Stimulated activated CD8-positive, alpha-beta memory T cell treated with anti-CD3 and anti-CD28 coated beads, Interleukin-12 subunit alpha, Interleukin-12 subunit beta, amount 100 ng/mL, for 4 hours (primary cell): ENCODE measurements around the gene WIZ.
A peak's percentile ranks its signal among the peaks of the same experiment; 100 is the strongest.

Source experiments
- DNase-seq: peaks from one replicate; pipeline ENCODE4 v3.0.0-alpha.2; 2020; ENCODE audit warnings: low read depth

WIZ gene

GRCh38 chr19:15443838-15444237 is 5.9 kb downstream of the WIZ start:
- DNase-seq: no peak

GRCh38 chr19:15443325-15443724 is 6.4 kb downstream of the WIZ start:
- no peak for DNase-seq

- DNase-seq: no peak
These were observed 7.4 kb downstream of the WIZ start for GRCh38 chr19:15442142-15442920.

GRCh38 chr19:15441317-15441716 is 8.4 kb downstream of the WIZ start:
- DNase-seq: no peak

- DNase-seq: no peak
These were observed 9.7 kb downstream of the WIZ start for GRCh38 chr19:15439821-15440641.

- no peak for DNase-seq
These were observed 10.5 kb downstream of the WIZ start for GRCh38 chr19:15439078-15439799.

GRCh38 chr19:15438577-15438976 is 11.2 kb downstream of the WIZ start:
- DNase-seq: no peak

GRCh38 chr19:15438124-15438496 is 11.6 kb downstream of the WIZ start:
- DNase-seq: no peak

GRCh38 chr19:15437355-15438123 is 12.2 kb downstream of the WIZ start:
- no peak for DNase-seq

- no peak for DNase-seq
These were observed 13.0 kb downstream of the WIZ start for GRCh38 chr19:15436826-15437110.

- no peak for DNase-seq
These were observed 13.5 kb downstream of the WIZ start for GRCh38 chr19:15436012-15436825.

- DNase-seq: no peak
These were observed 16.2 kb downstream of the WIZ start for GRCh38 chr19:15433519-15434069.

GRCh38 chr19:15432629-15433518 is 16.9 kb downstream of the WIZ start:
- DNase-seq: peak; percentile 92

- DNase-seq: peak; percentile 17
These were observed 17.7 kb downstream of the WIZ start for GRCh38 chr19:15432018-15432494.

GRCh38 chr19:15431396-15432017 is 18.2 kb downstream of the WIZ start:
- no peak for DNase-seq

- DNase-seq: no peak
These were observed 19.1 kb downstream of the WIZ start for GRCh38 chr19:15430526-15431120.

- no peak for DNase-seq
These were observed 19.8 kb downstream of the WIZ start for GRCh38 chr19:15429825-15430467.
